H9 (cell line): Measurements from ENCODE around the gene KAZN. TPM values are rescaled to one million over a fixed set of nuclear protein-coding genes. Genes with fewer than 3 reads are reported as not detected.

Experiments used
- DNase-seq: peaks from one replicate; pipeline ENCODE4 v3.0.0-alpha.2; 2017
- H2AFZ ChIP-seq: one replicate; pipeline ENCODE4 v1.6.1; 2013; ENCODE audit warnings: mild to moderate bottlenecking, low read length, control low read depth, moderate library complexity
- H2AK5ac ChIP-seq: 2 replicates; pipeline ENCODE4 v1.6.1; 2013; ENCODE audit warnings: low read length, control low read depth, mixed read lengths; ENCODE audit not compliant: insufficient read length
- H2BK120ac ChIP-seq: one replicate; pipeline ENCODE4 v1.6.1; 2013; ENCODE audit warnings: low read depth, mild to moderate bottlenecking, low read length, control low read depth, inconsistent platforms; ENCODE audit not compliant: poor library complexity, severe bottlenecking
- H2BK12ac ChIP-seq: 2 replicates; pipeline ENCODE4 v1.6.1; 2013; ENCODE audit warnings: low read length, control low read depth, mixed read lengths, low read depth; ENCODE audit not compliant: insufficient read length
- H2BK15ac ChIP-seq: 2 replicates; pipeline ENCODE4 v1.6.1; 2013; ENCODE audit warnings: low read depth, low read length, control low read depth
- H2BK20ac ChIP-seq: one replicate; pipeline ENCODE4 v1.6.1; 2013; ENCODE audit warnings: low read depth, mild to moderate bottlenecking, low read length, control low read depth, inconsistent platforms; ENCODE audit not compliant: poor library complexity, severe bottlenecking
- H2BK5ac ChIP-seq: 2 replicates; pipeline ENCODE4 v1.6.1; 2013; ENCODE audit warnings: low read length, control low read depth, mixed read lengths; ENCODE audit not compliant: insufficient read length
- H3K14ac ChIP-seq: 2 replicates; pipeline ENCODE4 v1.6.1; 2013; ENCODE audit warnings: low read length, control low read depth; ENCODE audit not compliant: insufficient read depth
- H3K18ac ChIP-seq: 2 replicates; pipeline ENCODE4 v1.6.1; 2013; ENCODE audit warnings: low read depth, mild to moderate bottlenecking, mixed read lengths, low read length, control low read depth; ENCODE audit not compliant: insufficient read length
- H3K23ac ChIP-seq: 2 replicates; pipeline ENCODE4 v1.6.1; 2013; ENCODE audit warnings: low read length, control low read depth, mixed read lengths, low read depth; ENCODE audit not compliant: insufficient read length
- H3K23me2 ChIP-seq: 2 replicates; pipeline ENCODE4 v1.6.1; 2013; ENCODE audit warnings: low read depth, mild to moderate bottlenecking, mixed read lengths, low read length, control low read depth; ENCODE audit not compliant: insufficient read length, poor library complexity, severe bottlenecking
- H3K27ac ChIP-seq: 2 replicates; pipeline ENCODE4 v1.5.1; 2013; ENCODE audit warnings: low read length, control low read depth, mixed read lengths, low read depth; ENCODE audit not compliant: insufficient read length
- H3K27me3 ChIP-seq: 2 replicates; pipeline ENCODE4 v1.6.1; 2013; ENCODE audit warnings: low read length, control low read depth, inconsistent platforms; ENCODE audit not compliant: insufficient read depth
- H3K4ac ChIP-seq: 2 replicates; pipeline ENCODE4 v1.6.1; 2013; ENCODE audit warnings: low read depth, mild to moderate bottlenecking, control low read depth, inconsistent platforms, low read length, moderate library complexity
- H3K4me1 ChIP-seq: 2 replicates; pipeline ENCODE4 v1.6.1; 2013; ENCODE audit warnings: low read length, control low read depth, inconsistent platforms; ENCODE audit not compliant: insufficient read depth
- H3K4me2 ChIP-seq: 2 replicates; pipeline ENCODE4 v1.6.1; 2013; ENCODE audit warnings: low read length, control low read depth, mixed read lengths; ENCODE audit not compliant: insufficient read length, insufficient read depth
- H3K56ac ChIP-seq: 2 replicates; pipeline ENCODE4 v1.6.1; 2013; ENCODE audit warnings: low read depth, mild to moderate bottlenecking, mixed read lengths, low read length, control low read depth; ENCODE audit not compliant: insufficient read length
- H3K79me1 ChIP-seq: 2 replicates; pipeline ENCODE4 v1.6.1; 2013; ENCODE audit warnings: low read depth, mild to moderate bottlenecking, moderate library complexity, low read length, control low read depth, inconsistent platforms; ENCODE audit not compliant: insufficient read depth, poor library complexity, severe bottlenecking
- H3K79me2 ChIP-seq: 2 replicates; pipeline ENCODE4 v1.6.1; 2013; ENCODE audit warnings: low read length, control low read depth, inconsistent platforms; ENCODE audit not compliant: insufficient read depth
- H3K9ac ChIP-seq: 2 replicates; pipeline ENCODE4 v1.6.1; 2013; ENCODE audit warnings: low read length, control low read depth, mixed read lengths; ENCODE audit not compliant: insufficient read length; ENCODE audit errors: extremely low read depth
- H3K9me3 ChIP-seq: one replicate; pipeline ENCODE4 v1.6.1; 2013; ENCODE audit warnings: low read depth, low read length, inconsistent platforms; ENCODE audit not compliant: control insufficient read depth
- H3T11ph ChIP-seq: one replicate; pipeline ENCODE4 v1.6.1; 2013; ENCODE audit warnings: mild to moderate bottlenecking, low read length, control low read depth, inconsistent platforms
- H4K20me1 ChIP-seq: one replicate; pipeline ENCODE4 v1.6.1; 2013; ENCODE audit not compliant: control insufficient read depth, insufficient read length, insufficient read depth
- H4K5ac ChIP-seq: 2 replicates; pipeline ENCODE4 v1.6.1; 2013; ENCODE audit warnings: low read depth, mild to moderate bottlenecking, mixed read lengths, low read length, control low read depth; ENCODE audit not compliant: insufficient read length
- H4K8ac ChIP-seq: replicated peaks from 2 replicates; pipeline ENCODE4 v1.6.1; 2013; ENCODE audit warnings: low read length, control low read depth, mixed read lengths, low read depth; ENCODE audit not compliant: insufficient read length
- H4K91ac ChIP-seq: 2 replicates; pipeline ENCODE4 v1.6.1; 2013; ENCODE audit warnings: low read depth, mild to moderate bottlenecking, moderate library complexity, mixed read lengths, low read length, control low read depth; ENCODE audit not compliant: insufficient read length
- H3K27ac Mint-ChIP-seq, 3 experiments: 2 replicates in 2 of 3; 3 replicates in 1 of 3; pipeline ENCODE4 v1.8.0; 2020 to 2021; ENCODE audit warnings: mixed read lengths in 3 of 3, mild to moderate bottlenecking in 1 of 3, moderate library complexity in 1 of 3
- H3K27me3 Mint-ChIP-seq: 2 replicates; pipeline ENCODE4 v1.8.0; 2021; ENCODE audit warnings: low read depth, mild to moderate bottlenecking, moderate library complexity, mixed read lengths
- H3K36me3 Mint-ChIP-seq, 3 experiments: 2 replicates in 2 of 3; 3 replicates in 1 of 3; pipeline ENCODE4 v1.8.0; 2020 to 2021; ENCODE audit warnings: low read depth in 3 of 3, mixed read lengths in 3 of 3; ENCODE audit not compliant: insufficient read depth in 1 of 3
- H3K4me1 Mint-ChIP-seq, 2 experiments: 2 replicates each; pipeline ENCODE4 v1.8.0; 2020; ENCODE audit warnings: mixed read lengths in 2 of 2
- H3K4me3 Mint-ChIP-seq, 2 experiments: 2 replicates in 1 of 2; 3 replicates in 1 of 2; pipeline ENCODE4 v1.8.0; 2020 to 2021; ENCODE audit warnings: mild to moderate bottlenecking in 2 of 2, mixed read lengths in 2 of 2, moderate library complexity in 1 of 2
- H3K9me3 Mint-ChIP-seq, 2 experiments: 2 replicates in 1 of 2; 3 replicates in 1 of 2; pipeline ENCODE4 v1.8.0; 2020; ENCODE audit warnings: mild to moderate bottlenecking in 2 of 2, mixed read lengths in 2 of 2, moderate library complexity in 1 of 2
- CTCF ChIP-seq: fragments of 200-600 bp; sonication (generic); conservative IDR thresholded peaks from 3 replicates; pipeline ENCODE4 v1.8.0; 2021; ENCODE audit warnings: antibody characterized with exemption, mild to moderate bottlenecking
- WGBS: extraction: QIAGEN DNeasy Blood & Tissue Kit; methylation state at CpG from one replicate; pipeline ENCODE4 v1.1.7; 2013; ENCODE audit warnings: missing lambda C conversion rate, low lambda C conversion rate, mixed read lengths; ENCODE audit not compliant: insufficient read length; ENCODE audit errors: extremely low coverage; 5-methylcytosine and 5-hydroxymethylcytosine counted together
- total RNA-seq: library from RNA; stranded (reverse); gene quantifications from 2 replicates; pipeline ENCODE4 v1.2.1, GENCODE V29; 2021

The KAZN gene
- total RNA-seq, 1 experiment from 2014 or later: 7.6 TPM

- H3K9me3 ChIP-seq: no peaks in the 10 kb centered on the region
- H4K20me1 ChIP-seq: no peaks in the 10 kb centered on the region
- no peak overlapping the region for H3K18ac ChIP-seq
- no peak overlapping the region for H4K5ac ChIP-seq
- H3K4me1 ChIP-seq: no peaks in the 10 kb centered on the region
- no peaks in the 10 kb centered on the region for H3K79me2 ChIP-seq
- H3K36me3 Mint-ChIP-seq: no peaks in the 10 kb centered on the region
- no peaks in the 10 kb centered on the region for H3K27me3 ChIP-seq
- H3K4ac ChIP-seq: no peak overlapping the region
- H3K4me3 Mint-ChIP-seq: no peak overlapping the region
- H3K27ac ChIP-seq: no peak overlapping the region
- H3K9ac ChIP-seq: no peak overlapping the region
- no peak for DNase-seq
- H3K27me3 Mint-ChIP-seq: no peaks in the 10 kb centered on the region
- no peak overlapping the region for H2BK15ac ChIP-seq
- H3K27ac Mint-ChIP-seq: no peak overlapping the region
- peaks cover 6 to 21% of the 10 kb centered on the region in 2 experiments for H3K4me1 Mint-ChIP-seq
- H2BK5ac ChIP-seq: no peak overlapping the region
- no peaks in the 10 kb centered on the region; a peak in 1 of 5 replicates for H3K9me3 Mint-ChIP-seq
- H4K91ac ChIP-seq: no peak overlapping the region
- no CpG with 5 or more reads among the region's 4 CpGs for WGBS
- no peak overlapping the region for H3T11ph ChIP-seq
- H2AFZ ChIP-seq: no peak overlapping the region
- no peak overlapping the region for H3K14ac ChIP-seq
- no peak overlapping the region for H3K56ac ChIP-seq
- no peak overlapping the region for H2BK20ac ChIP-seq
- H2BK120ac ChIP-seq: no peak overlapping the region
- no peak for TF ChIP-seq CTCF
- no peak overlapping the region for H2BK12ac ChIP-seq
- no peaks in the 10 kb centered on the region for H3K79me1 ChIP-seq
- H3K4me2 ChIP-seq: no peak overlapping the region
- no peak overlapping the region for H2AK5ac ChIP-seq
- no peaks in the 10 kb centered on the region for H3K23me2 ChIP-seq
- no peak overlapping the region for H3K23ac ChIP-seq
- H4K8ac ChIP-seq: no peak overlapping the region
These were observed 69.1 kb downstream of the KAZN start for GRCh38 chr1:14667651-14667984.
